Measurements from ENCODE around the gene ADAP1.

Gene ADAP1

DNA sequence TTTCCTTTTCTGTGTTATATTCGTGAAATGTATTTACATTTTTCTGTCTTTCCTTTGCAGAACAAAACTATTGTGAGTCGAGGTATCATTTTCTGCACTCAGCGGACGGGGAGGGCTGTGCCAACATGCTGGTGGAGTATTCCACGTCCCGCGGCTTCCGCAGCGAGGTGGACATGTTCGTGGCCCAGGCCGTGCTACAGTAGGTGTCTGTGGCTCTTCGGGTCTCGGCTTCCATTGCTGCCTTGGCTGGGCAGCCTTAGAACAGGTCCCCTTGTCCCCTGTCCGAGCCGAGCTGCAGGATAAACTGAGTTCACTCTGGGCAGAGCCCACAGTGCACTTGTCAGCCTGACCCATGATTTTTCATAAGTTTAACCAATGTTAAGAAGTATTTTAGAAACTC is 63.6 kb downstream of the ADAP1 start:
- intact Hi-C loops (cut with DNase I; ENCODE audit: low total_unique reads): no loop called here
- no peaks in the 10 kb centered on the region for H3K27me3 ChIP-seq
- DNase-seq: no peak
- H3K36me3 ChIP-seq: peaks cover 69 to 94% (median 92%) of the 10 kb centered on the region in 3 donors
- no peak overlapping the region for H3K27ac ChIP-seq
- H3K4me1 ChIP-seq: no peaks in the 10 kb centered on the region
- H3K4me3 ChIP-seq: no peak overlapping the region
- H3K9me3 ChIP-seq: no peaks in the 10 kb centered on the region
- TF ChIP-seq, protein P1, sequence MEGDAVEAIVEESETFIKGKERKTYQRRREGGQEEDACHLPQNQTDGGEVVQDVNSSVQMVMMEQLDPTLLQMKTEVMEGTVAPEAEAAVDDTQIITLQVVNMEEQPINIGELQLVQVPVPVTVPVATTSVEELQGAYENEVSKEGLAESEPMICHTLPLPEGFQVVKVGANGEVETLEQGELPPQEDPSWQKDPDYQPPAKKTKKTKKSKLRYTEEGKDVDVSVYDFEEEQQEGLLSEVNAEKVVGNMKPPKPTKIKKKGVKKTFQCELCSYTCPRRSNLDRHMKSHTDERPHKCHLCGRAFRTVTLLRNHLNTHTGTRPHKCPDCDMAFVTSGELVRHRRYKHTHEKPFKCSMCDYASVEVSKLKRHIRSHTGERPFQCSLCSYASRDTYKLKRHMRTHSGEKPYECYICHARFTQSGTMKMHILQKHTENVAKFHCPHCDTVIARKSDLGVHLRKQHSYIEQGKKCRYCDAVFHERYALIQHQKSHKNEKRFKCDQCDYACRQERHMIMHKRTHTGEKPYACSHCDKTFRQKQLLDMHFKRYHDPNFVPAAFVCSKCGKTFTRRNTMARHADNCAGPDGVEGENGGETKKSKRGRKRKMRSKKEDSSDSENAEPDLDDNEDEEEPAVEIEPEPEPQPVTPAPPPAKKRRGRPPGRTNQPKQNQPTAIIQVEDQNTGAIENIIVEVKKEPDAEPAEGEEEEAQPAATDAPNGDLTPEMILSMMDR (IDR thresholded peaks at IDR 0.05): no peak

DNA sequence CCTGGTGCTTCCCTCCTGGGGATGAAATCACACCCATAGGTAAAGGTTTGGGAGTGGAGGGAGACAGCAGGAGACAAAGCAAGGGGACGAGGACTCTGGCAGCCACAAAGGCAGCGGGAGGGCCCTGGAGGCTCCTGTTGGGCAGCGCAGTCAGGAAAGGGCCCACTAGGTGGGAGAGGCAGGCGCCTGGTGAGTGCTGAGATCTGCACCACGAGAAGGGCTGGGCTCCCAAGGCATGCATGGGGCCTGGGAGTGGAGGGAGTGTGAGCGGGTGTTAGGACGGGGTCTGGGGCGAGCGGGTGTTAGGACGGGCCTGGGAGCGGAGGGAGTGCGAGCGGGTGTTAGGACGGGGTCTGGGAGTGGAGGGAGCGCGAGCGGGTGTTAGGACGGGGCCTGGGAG is 65.1 kb downstream of the ADAP1 start:
- H3K4me1 ChIP-seq: peaks cover 0 to 12% (median 3%) of the 10 kb centered on the region in 4 donors
- no peaks in the 10 kb centered on the region for H3K27me3 ChIP-seq
- DNase-seq: no peak
- H3K27ac ChIP-seq: no peak overlapping the region
- H3K4me3 ChIP-seq: no peak overlapping the region
- H3K9me3 ChIP-seq: no peaks in the 10 kb centered on the region
- TF ChIP-seq, protein P1 (IDR thresholded peaks at IDR 0.05): no peak
- H3K36me3 ChIP-seq: peaks cover 54 to 88% (median 77%) of the 10 kb centered on the region in 3 donors
- intact Hi-C loops (cut with DNase I; ENCODE audit: low total_unique reads): no loop called here

DNA sequence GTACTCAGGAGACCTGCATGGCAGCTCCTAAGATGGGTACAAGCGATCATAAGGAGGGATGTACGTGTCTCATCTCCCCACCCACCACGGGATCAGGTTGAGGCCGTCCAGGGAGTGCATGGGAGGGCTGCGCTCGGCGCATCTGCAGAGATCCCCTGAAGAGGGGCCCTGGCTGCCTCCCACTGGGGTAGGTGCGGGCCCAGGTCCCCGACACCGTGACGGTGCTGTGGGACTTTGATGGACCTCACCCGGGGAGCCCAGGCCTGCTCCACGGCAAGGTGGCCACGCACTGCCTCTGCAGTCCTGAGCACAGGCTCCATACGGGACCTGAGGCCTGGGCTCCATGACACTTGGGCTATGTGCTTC is 65.5 kb downstream of the ADAP1 start:
- intact Hi-C loops (cut with DNase I; ENCODE audit: low total_unique reads): no loop called here
- no peaks in the 10 kb centered on the region for H3K9me3 ChIP-seq
- no peak for DNase-seq
- H3K36me3 ChIP-seq: peaks cover 51 to 84% (median 73%) of the 10 kb centered on the region in 3 donors
- TF ChIP-seq, protein P1 (IDR thresholded peaks at IDR 0.05): no peak
- H3K27ac ChIP-seq: no peak overlapping the region
- H3K4me1 ChIP-seq: peaks cover 0 to 16% (median 5%) of the 10 kb centered on the region in 4 donors
- no peak overlapping the region for H3K4me3 ChIP-seq
- H3K27me3 ChIP-seq: no peaks in the 10 kb centered on the region

DNA sequence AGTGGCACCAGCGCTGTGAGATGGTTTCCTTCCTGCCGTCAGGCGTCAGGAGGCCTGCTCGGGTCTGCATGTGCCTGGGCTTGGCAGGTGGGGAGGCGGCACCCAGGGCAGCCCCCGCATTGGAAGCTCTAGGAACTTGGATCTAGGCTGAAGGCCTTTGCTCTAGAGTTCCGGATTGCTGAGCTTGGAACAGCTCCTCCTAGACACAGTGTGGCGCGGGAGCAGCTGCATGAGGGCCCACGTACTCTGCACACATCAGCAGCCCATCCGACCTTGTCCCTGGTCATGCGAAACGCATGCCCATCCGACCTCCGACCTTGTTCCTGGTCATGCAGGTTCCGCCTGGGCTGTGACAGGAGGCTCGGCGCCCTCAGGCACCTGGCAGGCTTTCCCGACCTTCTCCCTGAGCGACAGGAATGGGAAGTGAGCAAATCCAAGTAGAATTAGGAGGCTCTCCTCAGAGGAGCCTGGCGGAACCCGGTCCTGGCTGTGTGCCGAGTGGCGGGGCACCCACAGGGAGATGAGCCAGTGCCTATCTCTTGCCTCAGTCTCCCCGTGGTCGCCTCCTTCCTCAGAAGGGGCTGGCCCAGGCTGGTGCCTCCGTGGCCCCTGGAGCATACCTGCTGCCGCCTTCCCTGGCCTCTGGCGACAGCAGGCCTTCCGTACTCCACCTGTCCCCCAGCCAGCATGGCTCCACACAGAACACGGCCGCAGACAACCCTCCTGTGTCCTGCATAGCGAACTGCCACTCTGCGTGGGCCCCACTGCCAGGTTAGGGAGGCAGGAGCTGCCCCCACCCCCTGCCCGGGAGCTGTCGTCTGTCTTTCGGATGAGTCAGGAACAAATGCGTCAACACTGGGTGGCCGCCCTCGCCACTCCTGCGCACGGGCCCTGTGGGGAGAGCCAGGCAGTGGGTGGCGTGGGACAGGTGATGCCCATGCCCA is 66.1 kb downstream of the ADAP1 start:
- DNase-seq: no peak
- Histone ChIP-seq H3K36me3 (peaks cover 47 to 77% (median 66%) of the 10 kb centered on the region in 3 donors), H3K27ac (no peak overlapping the region), H3K27me3 (no peaks in the 10 kb centered on the region), H3K4me3 (no peak overlapping the region), H3K9me3 (no peaks in the 10 kb centered on the region), H3K4me1 (peaks cover 0 to 22% (median 10%) of the 10 kb centered on the region in 4 donors)
- TF ChIP-seq, protein P1 (IDR thresholded peaks at IDR 0.05): no peak
- intact Hi-C loops (cut with DNase I; ENCODE audit: low total_unique reads): no loop called here

DNA sequence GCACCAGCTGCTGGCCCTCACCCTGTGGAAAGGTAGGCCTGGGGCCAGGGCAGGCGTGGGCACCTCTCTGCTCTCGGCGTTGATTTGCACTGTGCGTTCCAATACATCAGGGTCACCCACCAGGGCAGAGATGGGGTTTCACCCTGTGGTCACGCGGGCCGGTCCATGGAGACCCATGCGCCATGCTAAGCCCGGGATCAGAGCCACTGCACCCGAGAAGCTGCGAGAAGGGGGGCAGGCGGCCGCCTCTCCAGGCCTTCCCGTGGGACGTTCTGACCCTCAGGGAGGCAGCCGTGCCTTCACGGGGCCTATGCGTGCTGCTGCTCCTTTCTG is 67.0 kb downstream of the ADAP1 start:
- peaks cover 0 to 29% (median 13%) of the 10 kb centered on the region in 4 donors for H3K4me1 ChIP-seq
- no peaks in the 10 kb centered on the region for H3K27me3 ChIP-seq
- TF ChIP-seq, protein P1 (IDR thresholded peaks at IDR 0.05): no peak
- no peak overlapping the region for H3K27ac ChIP-seq
- no peaks in the 10 kb centered on the region for H3K9me3 ChIP-seq
- intact Hi-C loops (cut with DNase I; ENCODE audit: low total_unique reads): no loop called here
- H3K36me3 ChIP-seq: peaks cover 44 to 71% (median 57%) of the 10 kb centered on the region in 3 donors
- no peak overlapping the region for H3K4me3 ChIP-seq
- no peak for DNase-seq
